T-helper 9 cell (primary cell): ENCODE measurements around the gene DNPH1.

Source experiments
- DNase-seq: peaks from one replicate; pipeline ENCODE4 v3.0.0-alpha.2; 2020
- total RNA-seq, 2 donors: gene quantifications; one replicate each; lab custom pipeline; 2026; lab: John Stamatoyannopoulos, UW

The DNPH1 gene
- total RNA-seq = 11.3 to 27.6 reads per million in 2 donors

DNA sequence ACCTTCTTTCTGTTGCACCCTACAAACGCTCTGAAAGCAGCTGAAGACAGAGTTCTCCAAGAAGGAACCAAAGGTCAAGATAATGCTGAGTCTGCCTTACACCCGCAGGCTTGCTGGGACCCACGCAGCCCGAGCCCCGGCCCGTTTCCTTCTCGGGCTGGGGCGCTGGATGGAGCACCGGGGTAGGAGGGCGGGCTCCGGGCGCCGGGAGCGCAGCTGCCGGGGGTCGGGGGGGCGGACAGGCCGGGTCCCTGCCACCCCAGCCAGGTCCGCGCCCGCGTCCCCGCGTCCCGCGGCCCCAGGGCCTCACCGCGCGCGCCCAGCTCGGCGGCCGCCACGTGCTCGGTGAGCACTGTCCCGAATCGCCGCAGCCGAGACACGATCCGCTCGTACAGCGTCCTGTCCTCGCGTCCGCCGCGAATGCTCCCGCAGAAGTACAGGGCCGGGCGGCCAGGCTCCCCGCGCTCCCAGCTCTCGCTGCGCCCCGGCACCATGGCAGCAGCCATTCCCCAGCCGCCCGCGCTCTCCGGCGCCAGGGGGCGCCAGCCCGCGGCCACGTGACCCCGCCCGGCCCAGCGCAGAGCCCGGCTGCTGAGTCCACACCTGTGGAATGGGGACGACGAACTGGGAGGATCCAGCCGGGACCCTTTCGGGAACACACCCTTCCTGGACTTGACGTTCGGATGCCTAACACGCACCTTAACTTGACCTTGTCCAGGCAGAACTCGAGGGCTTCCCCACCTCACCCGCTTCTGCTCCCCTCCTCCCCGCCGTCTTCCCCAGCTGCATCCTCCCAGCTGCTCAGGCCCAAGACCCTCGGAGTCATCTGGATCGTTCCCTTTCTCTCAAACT, at the start of gene DNPH1:
Gene DNPH1 (minus strand): TSS at position 531 of the 852 bp plus-strand sequence. CDS start 25 bp downstream, at position 506.
- peak; percentile 71 for DNase-seq

DNA sequence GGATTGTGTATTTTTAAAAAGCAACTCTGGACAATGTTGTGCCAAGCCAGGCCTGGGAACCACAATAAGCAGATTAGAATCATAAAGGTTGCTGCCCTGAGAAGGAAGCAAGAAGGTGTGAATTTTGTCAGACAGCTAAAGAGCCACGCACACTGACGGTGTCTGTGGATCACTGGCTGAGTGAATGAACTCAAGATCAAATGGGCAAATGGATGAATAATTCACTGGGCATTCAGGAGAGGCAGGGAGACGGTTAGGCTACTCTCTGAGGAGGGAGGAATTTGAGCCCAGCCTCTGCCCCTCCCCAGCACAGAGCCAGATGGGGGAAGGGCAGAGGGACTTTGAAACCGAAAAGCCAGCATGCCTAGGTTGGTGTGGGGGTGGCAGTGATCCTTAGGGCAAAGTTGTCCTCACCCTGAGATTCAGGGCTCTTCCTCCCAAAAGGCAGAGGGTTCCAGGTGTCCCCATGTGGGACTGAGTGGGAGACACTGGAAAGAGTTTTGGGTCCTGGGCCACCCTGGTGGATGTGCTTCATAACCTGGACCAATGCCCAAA, 49.3 kb upstream of the DNPH1 start:
- no peak for DNase-seq

DNA sequence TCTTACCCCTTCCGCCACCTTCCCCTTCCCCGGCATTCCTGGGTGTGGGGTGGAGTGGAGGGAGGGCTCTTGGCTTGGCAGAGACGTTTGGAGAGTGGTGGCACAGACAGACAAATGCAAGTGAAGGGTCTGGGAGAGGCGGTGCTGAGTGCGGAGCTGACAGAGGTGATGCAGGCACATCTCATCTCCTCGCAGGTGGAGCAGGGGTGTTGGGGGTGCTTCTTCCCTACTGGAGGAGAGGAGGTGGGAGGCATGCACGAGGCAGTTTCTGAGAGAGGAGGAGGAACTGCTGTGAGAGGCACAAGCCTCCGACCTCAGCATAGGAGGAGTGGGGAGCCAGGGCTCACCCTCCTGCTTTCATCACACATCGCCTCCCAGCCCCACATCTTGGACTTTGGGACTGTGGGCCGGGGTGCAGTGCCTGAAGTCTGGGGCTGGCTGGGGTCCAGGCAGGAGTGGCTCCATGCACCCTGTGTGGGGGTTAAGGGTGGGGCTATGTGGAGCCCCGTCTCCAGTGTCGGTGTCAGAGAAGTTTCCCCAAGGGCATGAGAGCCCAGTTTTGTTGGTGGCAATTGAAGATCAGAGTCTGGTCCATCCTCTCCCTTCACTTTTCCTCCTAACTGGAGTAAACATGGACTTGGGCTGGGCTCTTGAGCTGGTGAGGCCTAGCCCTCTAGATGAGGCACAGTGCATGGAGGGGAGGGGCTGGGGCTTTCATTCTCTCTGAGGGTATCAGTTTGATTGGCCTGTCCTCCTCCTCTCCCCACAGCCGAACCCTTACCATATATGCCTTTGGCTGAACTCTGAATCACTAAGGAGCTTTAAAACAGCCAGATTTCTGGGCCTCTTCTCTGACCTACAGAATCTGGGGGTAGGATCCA, 48.6 kb upstream of the DNPH1 start:
- DNase-seq = no peak

DNA sequence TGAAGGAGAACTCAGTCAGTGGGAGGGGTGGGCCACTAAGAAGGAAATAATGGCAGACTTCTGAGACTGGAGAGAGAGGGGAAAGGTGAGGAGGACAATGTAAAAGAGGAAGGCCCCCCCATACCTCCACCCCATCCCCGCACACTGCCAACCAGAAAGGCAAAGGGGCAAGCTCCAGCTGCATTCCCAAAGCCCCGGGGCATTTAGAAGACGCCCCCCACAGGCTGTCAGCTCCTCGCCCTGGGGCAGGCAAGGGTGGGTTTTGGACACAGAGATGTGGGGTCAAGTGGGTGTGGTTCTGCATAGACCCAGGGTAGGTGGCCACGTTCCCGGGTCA, 48.0 kb upstream of the DNPH1 start:
- no peak for DNase-seq

DNA sequence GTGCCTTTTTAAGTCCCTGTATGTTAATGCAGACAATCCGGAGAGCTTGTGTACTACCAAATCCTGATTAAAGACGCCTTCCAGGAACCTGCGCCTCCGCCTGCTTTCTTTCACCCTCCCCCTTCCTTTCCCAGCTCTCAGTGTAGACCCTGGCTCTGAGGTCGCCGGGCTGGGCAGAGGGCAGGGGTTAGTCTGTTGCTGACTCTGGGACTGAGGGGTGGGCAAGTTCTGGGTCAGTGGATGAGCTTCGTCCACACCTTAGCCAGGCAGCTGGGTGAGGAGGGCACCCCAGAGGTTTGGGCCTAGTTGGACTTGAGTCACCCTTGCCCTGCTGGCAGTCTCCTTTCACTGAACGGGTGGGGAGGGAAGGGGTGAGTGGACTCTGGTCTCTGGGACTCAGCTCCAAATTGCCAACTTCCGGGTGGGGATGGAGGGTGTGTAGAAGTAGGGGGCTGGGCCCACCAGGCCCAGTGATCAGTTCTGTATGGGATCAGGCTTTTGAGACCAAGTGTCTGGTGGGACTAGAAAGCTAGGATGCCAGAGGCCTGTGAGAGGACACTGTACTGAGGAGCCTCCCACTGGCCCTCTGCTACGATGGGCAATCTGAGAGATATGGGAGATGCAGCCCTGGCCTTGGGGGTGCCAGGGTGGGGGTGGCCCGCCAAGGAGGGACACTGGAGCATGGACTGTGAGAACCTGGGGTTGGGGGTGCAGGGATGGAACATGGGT, 47.5 kb upstream of the DNPH1 start:
- no peak for DNase-seq

- DNase-seq = peak; percentile 25
These were observed 46.7 kb upstream of the DNPH1 start for GRCh38 chr6:43275801-43276576.

DNA sequence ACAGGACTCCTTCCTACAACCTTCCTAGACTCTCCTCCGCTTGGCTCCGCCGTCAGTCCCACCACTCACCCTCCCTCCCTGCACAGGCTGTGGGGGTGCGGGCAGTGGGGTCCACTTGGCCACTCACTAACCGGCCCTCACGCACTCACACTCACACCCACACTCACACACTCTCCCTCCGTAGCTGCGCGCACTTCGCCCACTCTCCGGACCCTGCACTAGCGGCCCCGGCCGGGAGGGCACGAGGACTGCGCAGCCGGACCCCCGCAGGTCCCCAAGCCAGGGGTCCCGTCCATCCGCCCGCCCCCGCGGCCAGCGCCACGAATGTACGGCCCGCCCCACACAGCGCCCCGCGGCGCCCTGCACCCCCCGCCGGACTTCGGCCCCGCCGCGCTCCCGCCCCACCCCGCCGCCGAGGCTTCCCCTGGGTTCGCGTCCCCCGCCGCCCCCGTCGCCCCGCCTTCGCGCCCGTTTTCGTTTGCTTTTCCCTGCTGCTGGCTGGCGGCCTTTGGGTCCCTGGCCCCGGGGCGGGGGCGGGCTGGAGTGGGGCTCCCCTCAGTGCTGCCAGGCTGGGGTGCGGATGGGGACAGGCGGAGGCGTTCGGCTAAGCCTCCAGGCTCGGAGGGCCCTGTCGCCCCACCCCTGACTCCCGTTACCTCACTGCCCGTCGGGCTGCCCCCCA, 45.8 kb upstream of the DNPH1 start:
- DNase-seq = peak; percentile 32

DNA sequence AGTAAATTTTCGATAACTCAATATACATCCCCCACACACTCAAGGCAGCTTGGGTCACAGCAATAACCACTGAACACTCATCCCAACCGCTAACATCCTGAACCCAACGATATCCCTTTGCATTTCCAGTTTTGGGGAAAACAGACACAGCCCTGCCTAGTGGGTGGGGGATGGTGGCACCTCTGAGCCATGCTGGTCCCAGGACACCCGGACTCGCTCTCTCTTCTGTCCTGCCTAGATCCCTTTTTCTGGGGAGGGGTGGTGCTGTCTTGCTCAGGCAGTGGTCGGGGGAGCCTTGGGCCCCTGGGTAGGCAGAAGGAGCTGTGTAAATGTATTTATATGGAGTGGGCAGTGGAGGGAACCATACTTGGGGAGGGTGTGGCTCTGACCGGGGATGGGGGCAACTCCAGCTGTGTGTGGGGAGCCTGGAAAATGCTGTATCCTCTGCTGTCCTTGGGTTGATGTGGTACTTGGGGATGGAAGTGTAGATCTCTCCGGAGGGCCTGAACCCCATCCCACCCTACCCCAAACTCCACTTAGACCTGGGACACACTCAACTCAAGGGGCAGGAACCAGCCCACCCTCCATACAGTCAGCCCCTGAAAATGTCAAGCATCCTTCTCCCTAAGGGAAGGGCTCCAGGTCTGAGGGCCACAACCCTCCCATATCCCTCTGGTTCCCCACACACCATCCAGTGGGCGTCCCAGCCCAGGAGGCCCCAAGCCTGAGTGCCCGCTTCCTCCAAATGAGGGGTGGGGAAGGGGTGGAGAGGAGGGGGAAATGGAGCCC, 45.0 kb upstream of the DNPH1 start:
- no peak for DNase-seq

- no peak for DNase-seq
These were observed 44.4 kb upstream of the DNPH1 start for GRCh38 chr6:43273707-43274106.

GRCh38 chr6:43271944-43272343, 42.7 kb upstream of the DNPH1 start:
- DNase-seq = no peak

DNA sequence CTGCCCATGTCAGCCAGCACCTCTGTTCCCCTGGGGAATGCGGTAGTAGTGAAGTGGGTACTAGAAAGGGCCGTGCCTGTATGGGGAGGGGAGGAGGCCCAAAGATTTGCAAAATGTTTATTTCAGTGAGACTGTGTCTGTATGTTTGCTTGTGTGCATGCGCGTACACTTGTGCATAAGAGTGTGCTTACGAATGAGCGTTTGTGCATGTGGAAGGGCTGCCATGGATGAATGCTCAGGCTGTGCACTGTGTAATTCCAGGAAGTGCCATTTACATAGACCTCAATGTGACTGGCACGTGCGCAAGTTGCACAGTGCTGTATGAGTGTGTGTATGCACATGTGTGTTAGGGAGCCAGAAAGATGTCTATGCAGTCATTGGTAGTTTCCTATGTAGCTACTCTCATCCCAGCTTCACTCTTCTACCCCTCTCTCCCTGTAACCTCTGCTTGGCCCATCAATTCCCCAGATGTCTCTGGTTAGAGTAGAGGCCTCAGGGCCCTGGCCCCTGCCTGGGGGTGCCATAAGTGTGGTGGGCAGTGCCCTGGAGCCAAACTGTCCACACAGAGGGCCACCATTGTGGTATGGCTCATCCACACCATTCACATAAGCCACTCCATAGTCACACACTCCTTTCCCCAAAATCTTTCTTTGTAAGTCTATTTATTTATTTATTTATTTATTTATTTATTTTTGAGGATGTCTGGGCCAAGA, 42.0 kb upstream of the DNPH1 start:
- DNase-seq = no peak

DNA sequence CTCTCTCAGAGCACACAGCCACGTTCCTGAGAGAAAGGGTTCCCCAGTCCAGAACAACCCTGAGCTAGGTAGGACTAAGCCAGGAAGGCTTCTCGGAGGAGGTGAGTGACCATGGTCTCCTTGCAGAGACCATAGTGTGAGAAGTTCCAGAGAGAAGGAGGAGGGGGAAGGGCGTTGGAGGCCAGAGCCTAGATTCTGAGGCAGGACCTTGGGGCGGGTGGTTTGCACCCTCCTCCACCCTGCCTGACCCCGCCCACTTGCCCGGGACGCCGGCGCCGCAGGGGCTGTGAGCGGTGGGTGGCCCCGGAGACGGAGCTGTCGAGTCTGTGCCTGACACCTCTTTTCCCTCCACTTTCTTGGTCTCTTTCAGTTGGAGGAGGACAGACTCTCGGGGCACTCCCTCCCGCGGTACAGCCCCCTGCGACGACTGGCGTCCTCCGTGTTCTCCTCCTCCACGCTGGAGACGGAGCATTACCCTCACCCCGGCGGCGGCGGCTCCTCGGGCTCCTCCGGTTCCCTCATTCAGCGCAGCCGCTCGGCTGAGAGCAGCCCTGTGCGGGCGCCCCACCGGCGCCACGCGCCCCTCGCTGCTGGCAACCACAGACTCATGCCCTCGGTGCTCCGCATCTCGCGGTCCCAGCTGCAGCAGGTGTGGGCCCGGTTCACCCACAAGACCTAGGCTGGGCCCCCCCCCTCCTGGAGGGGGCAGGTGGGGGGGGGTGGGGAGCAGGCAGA, 40.2 kb upstream of the DNPH1 start:
- no peak for DNase-seq

- DNase-seq = no peak
These were observed 39.5 kb upstream of the DNPH1 start for GRCh38 chr6:43268782-43269272.

- DNase-seq = no peak
These were observed 39.0 kb upstream of the DNPH1 start for GRCh38 chr6:43268355-43268700.

- no peak for DNase-seq
These were observed 38.5 kb upstream of the DNPH1 start for GRCh38 chr6:43267619-43268354.

GRCh38 chr6:43265564-43265963, 36.3 kb upstream of the DNPH1 start:
- DNase-seq = no peak

DNA sequence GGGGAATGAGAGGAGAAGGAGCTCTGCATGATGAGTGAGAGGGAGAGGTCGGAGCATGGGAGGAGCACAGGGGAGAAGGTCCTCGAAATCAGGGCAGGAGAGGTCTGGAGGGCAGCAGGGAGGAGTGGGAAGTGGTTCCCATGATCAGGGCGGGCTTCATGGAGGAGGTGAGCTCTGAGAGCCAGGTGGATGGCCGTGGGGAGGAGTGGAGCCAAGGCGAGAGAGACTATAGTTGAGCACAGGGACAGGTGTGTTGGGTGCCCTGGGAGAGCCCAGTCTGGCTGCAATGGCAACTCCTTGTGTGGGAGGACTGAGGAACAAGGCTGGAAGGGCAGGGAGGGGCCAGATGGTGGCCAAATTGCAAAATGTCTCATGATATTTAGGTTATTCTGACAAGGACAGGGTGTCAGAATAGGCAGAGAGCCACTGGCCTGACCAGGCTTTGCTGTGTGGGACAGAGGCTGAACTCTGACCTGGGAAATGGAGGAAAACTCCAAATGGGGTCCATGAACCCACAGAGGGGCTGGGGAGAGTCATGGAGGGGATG, 35.4 kb upstream of the DNPH1 start:
- DNase-seq = no peak
